ENCODE data around the gene FHAD1.

The FHAD1 gene

DNA sequence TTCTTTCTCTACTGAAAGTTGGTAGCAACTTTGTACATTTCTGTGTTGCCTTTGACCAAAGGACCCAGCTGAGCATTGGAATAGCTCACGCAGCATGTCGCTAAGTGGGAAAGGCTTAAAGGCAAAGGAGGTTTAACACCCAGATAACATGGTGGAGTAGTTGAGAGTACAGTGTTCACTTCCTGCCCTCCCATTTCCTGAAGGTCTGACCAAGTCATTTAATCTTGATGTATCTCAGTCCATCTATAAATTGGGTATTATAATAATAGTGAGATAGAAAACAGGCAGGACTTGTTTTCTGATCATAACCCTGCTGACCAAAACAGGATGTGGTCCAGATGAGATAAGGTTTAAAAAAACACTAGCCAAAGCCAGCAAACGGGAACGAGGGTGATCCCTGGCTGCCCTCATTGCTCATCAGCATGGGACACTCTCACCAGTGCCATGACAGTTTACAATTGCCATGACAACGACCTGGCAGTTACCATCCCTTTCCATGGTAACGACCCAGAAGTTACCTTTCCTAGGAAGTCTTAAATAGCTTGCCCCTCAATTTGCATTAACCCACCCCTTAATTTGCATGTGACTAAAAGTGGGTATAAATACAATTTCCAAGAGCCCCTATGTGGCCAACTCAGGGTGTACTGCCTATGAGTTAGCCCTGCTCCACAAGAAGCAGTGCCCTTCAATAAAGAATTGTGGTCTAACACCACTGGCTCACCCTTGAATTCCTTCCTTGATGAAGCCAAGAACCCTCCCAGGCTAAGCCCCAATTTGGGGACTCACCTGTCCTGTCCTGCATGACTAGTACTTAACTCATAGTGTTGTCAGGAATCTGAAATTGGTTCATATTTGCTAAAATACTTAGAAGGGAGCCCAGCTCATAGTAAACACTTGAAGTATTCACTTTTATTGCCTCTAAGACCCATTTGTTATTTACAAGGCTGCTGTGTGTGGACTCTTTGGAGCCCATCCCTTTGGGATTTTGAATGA lies 28.4 kb upstream of the FHAD1 start:
- no peak for DNase-seq (ENCODE audit: extremely low read depth in 1 of 2, low read depth in 1 of 2)

DNA sequence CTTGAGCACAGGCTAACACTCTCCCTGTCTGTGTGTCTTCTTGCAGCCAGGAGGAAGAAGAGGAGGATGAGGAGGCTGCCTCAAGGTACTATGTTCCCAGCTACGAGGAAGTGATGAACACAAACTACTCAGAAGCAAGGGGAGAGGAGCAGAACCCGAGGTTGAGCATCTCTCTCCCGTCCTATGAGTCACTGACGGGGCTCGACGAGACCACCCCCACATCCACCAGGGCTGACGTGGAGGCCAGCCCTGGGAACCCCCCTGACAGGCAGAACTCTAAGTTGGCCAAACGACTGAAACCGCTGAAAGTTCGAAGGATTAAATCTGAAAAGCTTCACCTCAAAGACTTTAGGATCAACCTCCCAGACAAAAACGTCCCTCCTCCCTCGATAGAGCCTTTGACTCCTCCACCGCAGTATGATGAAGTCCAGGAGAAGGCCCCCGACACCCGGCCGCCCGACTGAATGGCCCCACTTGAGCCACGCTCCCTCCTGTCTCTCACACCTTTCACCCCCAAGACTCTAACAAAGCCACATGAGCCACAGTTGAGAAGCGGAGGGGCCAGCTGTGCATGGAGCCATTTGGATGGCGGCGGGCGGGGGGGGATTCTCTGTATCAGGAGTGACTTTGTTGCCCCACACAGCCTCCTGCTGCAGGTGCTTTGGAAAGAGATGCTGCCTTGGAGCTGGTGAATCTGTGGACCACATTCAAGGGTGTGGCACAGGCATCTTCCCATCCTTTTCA lies 27.6 kb upstream of the FHAD1 start:
- DNase-seq (ENCODE audit: extremely low read depth in 1 of 2, low read depth in 1 of 2) = peak in 1 of 2 donors; percentile 21

DNA sequence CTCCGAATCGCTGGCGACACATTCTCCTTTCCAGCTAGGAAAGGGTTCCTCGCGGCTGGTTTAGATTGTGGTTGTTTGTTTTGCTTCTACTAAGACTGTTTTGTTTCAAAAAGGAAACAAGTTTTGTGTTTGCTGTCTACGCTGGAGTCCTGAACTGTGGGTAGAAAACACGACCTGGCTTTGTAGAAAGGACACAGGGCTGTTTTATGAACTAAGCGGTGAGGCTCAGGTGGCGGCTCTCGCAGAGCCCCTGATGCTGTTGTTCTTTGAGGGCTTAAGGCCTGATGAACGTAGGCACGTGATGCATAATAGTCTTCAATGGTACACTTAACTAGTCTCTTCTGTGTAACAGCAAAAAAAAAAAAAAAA lies 27.0 kb upstream of the FHAD1 start:
- no peak for DNase-seq (ENCODE audit: extremely low read depth in 1 of 2, low read depth in 1 of 2)

DNA sequence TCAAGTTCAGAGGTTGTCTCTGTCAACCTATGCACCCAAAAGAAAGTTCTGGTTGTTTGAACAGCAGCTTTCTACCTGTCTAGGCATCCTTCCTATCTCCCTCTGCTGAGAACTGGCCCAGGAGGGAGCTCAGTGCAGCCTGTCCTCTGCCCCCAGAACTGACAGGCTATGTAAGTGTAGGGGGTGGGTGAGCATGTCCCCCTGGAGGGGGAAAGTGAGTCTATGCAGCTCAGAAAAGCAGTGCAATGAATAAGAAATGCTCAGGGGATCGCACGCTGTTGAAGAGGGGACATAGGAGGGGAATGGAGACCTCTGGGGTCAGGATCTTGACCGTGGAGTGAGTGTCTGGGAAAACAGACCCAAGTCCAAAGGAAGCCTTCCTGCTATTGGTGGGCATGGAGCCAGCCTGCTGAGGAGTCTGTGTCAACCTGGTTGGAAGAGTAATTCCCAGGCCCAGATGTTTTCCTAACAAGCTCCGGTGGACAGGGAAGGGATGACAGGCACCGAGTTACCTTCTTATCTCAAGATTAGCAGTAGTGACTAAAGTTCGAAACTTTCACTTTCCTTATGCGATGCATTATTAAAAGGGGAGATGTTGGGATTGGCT lies 26.1 kb upstream of the FHAD1 start:
- no peak for DNase-seq (ENCODE audit: extremely low read depth in 1 of 2, low read depth in 1 of 2)

DNA sequence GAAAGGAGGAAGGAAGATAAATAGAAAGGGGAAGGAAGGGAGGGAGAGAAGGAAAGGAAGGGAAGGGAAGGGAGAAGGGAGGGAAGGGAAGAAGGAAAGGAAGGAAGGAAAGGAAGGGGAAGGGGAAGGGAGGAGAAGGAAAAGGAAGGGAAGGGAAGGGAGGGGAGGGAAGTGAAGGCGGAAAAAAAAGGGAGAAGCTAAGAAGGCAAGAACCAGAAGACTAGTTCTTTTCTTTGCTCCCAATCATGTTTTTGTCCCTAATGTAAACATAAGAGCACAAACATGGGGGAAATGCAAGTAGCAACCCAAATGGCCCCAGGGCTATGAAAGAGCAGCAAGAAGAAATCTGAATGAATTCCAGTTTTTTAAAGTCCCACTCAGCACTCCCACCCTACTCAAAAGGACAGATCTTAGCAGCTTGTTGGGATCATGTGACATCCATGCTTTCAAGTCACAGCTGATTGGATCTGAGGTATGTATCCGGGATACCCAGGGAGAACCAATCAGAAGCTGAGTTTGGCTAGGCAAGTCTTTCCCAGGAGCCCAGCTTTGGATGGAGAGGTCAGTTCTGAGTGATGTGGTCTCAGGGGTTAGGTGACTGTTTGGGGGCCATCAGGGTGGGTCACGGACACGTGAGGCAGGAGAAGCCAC lies 24.2 kb upstream of the FHAD1 start:
- no peak for DNase-seq (ENCODE audit: extremely low read depth in 1 of 2, low read depth in 1 of 2)

DNA sequence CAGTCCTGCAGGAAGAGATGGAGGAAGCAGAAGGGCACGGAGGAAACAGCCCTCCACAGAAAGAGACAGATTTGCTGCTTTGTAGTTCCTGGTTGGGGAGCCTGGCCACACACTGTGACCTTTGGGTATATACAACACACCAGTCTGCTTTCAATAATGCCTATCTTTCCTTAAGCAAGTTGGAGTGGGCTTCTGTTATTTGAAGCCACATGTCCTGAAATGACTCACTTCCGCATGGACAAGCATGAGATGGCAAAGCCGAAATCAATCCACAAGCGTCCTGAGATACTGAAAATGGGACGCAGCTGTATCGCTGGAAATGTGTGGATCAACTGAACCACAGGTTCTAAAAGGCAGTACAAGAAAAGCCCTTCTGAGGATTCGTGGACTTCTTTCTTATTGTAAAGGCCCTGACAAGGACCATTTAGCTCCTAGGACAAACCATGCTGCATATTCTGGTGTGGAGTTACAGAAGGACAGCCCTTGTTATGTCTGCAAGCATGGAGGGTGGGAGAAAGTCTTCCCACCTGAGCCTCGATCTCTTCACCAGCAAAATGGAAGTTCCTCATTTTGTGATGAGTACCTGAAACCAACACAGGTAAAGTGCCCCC lies 22.7 kb upstream of the FHAD1 start:
- no peak for DNase-seq (ENCODE audit: extremely low read depth in 1 of 2, low read depth in 1 of 2)

DNA sequence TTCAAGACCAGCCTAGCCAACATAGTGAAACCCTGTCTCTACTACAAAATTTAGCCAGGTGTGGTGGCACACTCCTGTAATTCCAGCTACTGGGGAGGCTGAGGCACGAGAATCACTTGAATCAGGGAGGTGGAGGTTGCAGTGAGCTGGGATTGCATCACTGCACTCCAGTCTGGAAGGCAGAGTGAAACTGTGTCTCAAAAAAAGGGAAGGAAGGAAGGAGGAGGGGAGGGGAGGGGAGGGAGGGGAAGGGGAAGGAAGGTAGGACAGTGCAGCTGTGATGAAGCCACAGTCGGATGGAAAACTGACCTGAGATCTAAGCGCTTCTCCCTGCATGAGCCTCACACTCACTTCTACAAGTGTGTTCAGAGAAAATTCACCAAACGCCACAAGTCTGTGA lies 22.0 kb upstream of the FHAD1 start:
- no peak for DNase-seq (ENCODE audit: extremely low read depth in 1 of 2, low read depth in 1 of 2)

DNA sequence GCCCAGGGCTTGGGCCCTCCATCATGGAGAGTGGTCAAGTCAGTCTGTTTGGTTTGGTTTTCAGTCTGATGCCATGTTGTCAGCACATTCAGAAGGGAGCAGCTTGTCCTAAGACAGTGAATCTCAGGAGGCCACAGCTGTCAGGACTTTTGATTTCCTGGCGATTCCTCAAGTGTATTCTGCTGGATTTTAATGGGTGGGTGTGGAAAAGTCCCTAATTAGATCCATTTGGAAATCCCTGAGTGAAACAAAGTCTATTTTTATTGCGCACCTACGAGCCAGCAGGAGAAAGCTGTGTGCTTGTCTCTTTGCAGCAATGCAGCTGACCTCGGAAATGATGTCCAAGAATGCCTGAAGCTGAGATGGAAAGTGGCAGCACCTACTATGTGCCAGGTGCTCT lies 21.6 kb upstream of the FHAD1 start:
- DNase-seq (ENCODE audit: extremely low read depth in 1 of 2, low read depth in 1 of 2) = no peak

DNA sequence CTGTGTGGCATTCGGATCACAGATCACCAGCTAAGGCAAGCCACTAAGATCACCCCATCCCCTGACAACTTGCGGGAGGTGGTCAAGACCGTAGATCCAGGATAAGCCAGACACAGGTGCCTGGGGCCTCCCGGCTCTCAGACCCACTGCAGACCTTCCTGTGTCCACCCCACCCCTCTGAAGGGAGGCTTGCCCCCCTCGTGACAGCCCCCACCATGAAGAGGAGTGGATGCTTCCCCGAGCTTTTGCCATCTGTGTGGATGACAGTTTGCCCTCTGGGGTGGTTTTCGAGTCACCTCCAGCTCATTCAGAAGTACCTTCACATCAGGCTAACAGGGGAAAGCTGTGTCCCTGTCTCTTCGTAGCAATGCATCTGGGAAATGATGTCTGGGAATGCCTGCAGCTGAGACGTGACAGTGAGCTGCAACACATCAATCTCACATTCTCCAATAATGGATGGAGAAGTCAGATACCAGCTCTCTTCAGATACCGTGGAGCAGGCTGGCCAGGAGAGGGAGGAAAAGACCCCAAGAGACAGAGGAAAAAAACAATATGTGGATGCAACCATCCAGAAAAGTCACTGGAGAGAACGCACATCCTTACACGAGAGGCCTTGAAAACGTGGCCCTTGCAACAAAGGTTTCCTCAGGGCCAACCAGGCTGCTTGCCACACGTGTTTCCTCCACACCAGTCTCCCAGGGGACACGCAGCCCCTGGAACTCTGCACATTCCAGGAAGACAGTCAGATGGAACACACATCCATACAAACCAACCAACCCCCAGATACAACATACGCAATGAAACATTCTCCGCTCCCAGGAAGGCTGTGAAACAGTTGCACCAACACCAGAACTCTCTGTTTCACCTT lies 20.4 kb upstream of the FHAD1 start:
- no peak for DNase-seq (ENCODE audit: extremely low read depth in 1 of 2, low read depth in 1 of 2)

DNA sequence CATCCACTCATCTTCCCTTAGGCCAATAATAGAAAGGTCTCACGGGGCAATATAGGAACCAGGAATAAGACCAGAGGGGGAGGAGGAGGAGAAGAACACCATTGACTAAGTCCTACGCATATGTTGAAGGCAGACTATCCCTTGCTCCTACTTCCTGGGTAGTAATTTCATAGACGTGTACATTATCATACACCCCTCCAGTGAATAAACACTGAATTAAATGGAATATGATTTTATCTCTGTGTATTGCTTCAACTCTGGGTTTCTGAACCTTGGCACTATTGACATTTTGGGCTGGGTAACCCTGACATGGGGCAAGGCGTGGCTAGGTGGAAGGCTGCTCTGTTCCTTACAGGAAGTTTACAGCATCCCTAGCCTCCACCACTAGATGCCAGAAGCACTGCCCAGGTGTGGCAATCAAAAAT lies 17.3 kb upstream of the FHAD1 start:
- no peak for DNase-seq (ENCODE audit: extremely low read depth in 1 of 2, low read depth in 1 of 2)

DNA sequence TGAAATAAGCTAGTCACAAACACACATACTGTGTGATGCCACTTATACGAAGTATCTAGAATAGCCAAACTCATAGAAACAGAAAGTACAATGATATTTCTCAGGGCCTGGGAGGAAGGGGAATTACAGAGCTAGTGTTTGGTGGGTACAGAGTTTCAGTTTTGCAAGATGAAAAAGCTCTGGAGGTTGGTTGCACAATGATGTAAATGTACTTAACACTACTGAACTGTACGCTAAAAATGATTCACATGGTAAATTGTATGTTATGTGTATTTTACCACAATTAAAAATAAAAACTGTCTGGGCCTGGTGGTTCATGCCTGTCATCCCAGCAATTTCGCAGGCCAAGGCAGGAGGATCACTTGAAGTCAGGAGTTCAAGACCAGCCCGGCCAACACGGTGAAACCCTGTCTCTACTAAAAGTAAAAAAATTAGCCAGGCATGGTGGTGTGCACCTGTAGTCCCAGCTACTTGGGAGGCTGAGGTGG lies 15.3 kb upstream of the FHAD1 start:
- no peak for DNase-seq (ENCODE audit: extremely low read depth in 1 of 2, low read depth in 1 of 2)

DNA sequence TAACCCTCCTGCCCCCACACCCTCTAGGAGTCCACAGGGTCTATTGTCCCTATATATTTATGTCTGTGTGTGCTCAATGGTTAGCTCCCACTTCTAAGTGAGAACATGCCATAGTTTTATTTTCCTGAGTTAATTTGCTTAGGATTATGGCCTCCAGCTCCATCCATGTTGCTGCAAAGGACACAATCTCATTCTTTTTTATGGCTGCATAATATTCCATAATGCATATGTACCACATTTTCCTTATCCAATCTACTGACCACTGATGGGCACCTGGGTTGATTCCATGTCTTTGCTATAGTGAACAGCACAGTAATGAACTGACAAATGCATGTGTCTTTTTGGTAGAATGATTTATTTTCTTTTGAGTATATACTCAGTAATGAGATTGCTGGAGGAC lies 13.3 kb upstream of the FHAD1 start:
- DNase-seq (ENCODE audit: extremely low read depth in 1 of 2, low read depth in 1 of 2) = no peak

DNA sequence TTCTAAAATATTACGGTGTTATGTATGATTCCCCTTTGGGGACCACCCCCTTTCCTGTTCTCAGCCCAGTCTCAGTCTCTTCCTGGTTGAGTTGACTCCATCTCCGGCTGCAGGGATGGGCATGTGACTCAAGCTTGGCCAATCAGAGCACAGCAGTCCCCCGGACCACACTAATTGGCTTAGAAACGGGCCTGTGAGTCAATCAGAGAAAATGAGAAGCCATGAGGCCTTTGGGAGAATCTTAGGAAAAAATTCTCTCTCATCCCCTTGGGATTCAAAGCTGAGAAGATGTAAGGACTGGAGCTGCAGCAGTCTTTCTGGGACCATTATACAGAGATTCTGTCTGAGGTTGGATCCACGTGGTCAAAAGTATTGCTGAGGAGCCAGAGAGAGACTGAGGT lies 10.7 kb upstream of the FHAD1 start:
- no peak for DNase-seq (ENCODE audit: extremely low read depth in 1 of 2, low read depth in 1 of 2)

DNA sequence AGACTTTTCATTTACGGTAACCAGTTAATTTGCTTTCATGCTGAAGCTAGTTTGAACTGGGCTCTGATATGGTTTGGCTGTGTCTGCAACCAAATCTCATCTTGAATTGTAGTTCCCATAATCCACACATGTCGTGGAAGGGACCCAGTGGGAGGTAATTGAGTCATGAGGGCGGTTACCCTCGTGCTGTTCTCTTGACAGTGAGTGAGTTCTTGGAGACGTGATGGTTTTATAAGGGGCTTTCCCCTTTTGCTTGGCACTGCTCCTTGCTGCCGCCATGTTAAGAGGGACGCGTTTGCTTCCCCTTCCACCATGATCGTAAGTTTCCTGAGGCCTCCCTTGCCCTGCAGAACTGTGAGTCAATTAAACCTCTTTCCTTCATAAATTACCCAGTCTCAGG lies 10.3 kb upstream of the FHAD1 start:
- no peak for DNase-seq (ENCODE audit: extremely low read depth in 1 of 2, low read depth in 1 of 2)

DNA sequence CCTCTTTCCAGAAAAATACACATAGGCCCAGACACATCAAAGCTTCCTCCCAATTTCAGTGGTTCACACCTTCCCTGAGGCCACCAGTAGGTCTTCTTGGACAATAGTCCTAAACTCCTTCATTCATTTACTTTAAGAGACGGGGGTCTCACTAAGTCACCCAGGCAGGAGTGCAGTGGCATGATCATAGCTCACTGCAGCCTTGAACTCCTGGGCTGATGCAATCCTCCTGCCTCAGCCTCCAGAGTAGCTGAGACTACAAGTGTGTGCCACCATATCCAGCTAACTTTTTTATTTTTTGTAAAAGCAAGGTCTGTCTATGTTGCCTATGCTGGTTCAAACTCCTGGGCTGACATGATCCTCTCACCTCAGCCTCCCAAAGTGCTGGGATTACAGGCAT lies 8.2 kb upstream of the FHAD1 start:
- DNase-seq (ENCODE audit: extremely low read depth in 1 of 2, low read depth in 1 of 2) = no peak

DNA sequence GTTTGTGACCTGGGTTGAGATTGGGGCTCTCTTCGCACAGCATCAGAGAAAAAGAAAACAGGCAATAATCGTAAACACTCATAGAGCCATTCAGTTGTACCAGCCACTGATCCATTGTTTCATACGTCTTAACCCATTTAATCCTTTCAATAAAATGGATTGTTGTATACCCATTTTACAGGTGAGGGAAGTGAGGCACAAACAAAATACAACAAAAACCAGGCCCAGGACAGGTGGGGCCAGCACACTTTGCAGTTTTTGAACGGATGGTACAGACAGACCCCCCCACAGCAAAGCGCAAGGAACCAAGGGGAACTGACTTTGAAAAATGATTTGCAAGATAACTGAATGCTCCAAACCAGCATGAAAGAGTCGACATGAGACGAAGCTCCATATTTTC lies 4.3 kb upstream of the FHAD1 start:
- DNase-seq (ENCODE audit: extremely low read depth in 1 of 2, low read depth in 1 of 2) = no peak

DNA sequence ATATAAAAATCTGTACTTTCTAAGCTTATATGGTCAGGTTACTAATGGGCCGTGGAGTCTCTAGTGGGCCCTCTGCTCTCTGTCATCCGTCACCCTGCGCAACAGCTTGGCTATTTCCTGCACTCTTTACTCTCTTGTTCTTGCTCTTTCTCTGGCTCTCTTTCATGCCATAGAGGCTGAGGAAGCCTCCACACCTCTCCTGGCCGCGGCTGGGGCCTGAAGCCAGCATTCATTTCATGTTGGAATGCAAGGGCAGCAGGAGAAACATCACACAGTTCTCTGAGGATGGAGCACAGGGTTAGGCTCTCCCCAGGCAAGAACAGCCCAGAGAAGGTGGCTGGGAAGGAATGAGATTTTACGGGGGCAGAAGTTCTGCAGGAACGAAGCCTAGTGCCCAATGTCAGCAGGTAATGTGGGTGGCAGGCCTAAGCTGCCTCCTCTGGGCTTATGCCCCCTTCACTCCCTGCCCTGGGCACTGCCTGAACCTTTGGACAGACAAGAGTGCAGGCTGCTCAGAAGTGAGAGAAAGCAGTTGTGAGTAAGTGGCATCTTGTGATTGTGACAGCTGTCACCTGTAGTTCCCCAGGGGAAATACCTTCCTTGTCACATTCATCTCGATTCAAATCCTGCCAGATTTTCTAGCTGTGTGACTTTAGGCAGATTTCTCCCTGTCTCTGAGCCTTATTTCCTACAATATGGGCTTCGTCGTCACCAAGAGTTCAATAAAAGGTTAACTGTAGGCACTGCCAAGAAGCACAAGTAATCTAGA lies 3.6 kb upstream of the FHAD1 start:
- DNase-seq (ENCODE audit: extremely low read depth in 1 of 2, low read depth in 1 of 2) = no peak

DNA sequence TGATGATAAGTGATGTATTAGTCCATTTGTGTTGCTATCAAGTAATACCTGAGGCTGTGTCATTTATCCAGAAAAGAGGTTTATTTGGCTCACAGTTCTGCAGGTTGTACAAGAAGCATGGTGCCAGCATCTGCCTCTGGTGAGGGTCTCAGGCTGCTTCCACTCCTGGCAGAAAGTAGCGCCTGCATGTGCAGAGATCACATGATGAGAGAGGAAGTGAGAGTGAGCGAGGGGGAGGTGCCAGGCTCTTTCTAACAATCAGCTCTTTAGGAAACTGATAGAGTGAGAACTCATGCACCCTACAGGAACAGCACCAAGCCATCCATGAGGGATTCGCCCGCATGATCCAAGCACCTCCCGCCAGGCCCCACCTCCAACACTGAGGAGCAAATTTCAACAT lies 2.2 kb upstream of the FHAD1 start:
- no peak for DNase-seq (ENCODE audit: extremely low read depth in 1 of 2, low read depth in 1 of 2)

Data from stimulated activated CD8-positive, alpha-beta memory T cell treated with anti-CD3 and anti-CD28 coated beads, Interleukin-7, amount 100 ng/mL, for 48 hours (primary cell).